Left lung (tissue), 10 donors: ENCODE results near the gene RAI14. TPM values are rescaled to one million over a fixed set of nuclear protein-coding genes. Genes with fewer than 3 reads are reported as not detected.

Experiments used
- ATAC-seq: fragments of 200-7000 bp; cut with Tn5 transposase; one replicate; pipeline ENCODE4 v1.9.1; 2020; ENCODE audit warnings: moderate library complexity
- DNase-seq, 4 donors: peaks; one replicate each; pipeline ENCODE4 v3.0.0-alpha.2; 2013 to 2020
- H3K27ac ChIP-seq, 2 donors: fragments of 200-600 bp; sonication (generic) in 1 of 2; one replicate each; pipeline versions ENCODE4 v1.5.0 to v1.8.0; 2020 to 2021
- H3K27me3 ChIP-seq, 2 donors: fragments of 200-600 bp; sonication (generic) in 1 of 2; one replicate each; pipeline versions ENCODE4 v1.5.0 to v1.8.0; 2020 to 2021
- H3K36me3 ChIP-seq, 2 donors: fragments of 200-600 bp; sonication (generic) in 1 of 2; one replicate each; pipeline versions ENCODE4 v1.5.0 to v1.8.0; 2020 to 2021
- H3K4me1 ChIP-seq, 2 donors: fragments of 200-600 bp; one replicate each; pipeline ENCODE4 v1.8.0; 2021
- H3K4me3 ChIP-seq, 2 donors: fragments of 200-600 bp; sonication (generic) in 1 of 2; one replicate each; pipeline versions ENCODE4 v1.5.0 to v1.8.0; 2020 to 2021; ENCODE audit warnings: mild to moderate bottlenecking in 1 of 2
- H3K9me3 ChIP-seq, 2 donors: fragments of 200-600 bp; sonication (generic) in 1 of 2; one replicate each; pipeline versions ENCODE4 v1.5.0 to v1.8.0; 2020 to 2021
- intact Hi-C, 2 donors: fragments of 100-400 bp; cut with DNase I; formaldehyde crosslinking; loops; one replicate each; pipeline versions ENCODE4 v1.11.2 to v1.14.2; 2022
- polyA plus RNA-seq, 6 donors: library from polyadenylated mRNA; unstranded; fragments of 120-200 nt; gene quantifications; one replicate each; pipeline ENCODE4 v1.2.1, GENCODE V29; 2013; ENCODE audit not compliant: insufficient read length in 6 of 6
- total RNA-seq, 2 donors: library from RNA; stranded (reverse); fragmentation: NEBNext Ultra II Directional; extraction: Animal tissue kit (Norgen Biotek cat#: 25700); gene quantifications; one replicate each; pipeline ENCODE4 v1.2.1, GENCODE V29; 2021
- TF ChIP-seq, protein P1 (sequence below), 2 donors: fragments of 200-600 bp; sonication (generic) in 1 of 2; IDR thresholded peaks; one replicate each; pipeline versions ENCODE4 v1.5.0 to v1.8.0; 2021; ENCODE audit warnings: antibody characterized with exemption in 2 of 2
- donor health status: DM: no; HTN: yes; CAD: no.
- donor health status: DM: no; HTN: no; CAD: no.

RAI14 gene
- total and polyA plus RNA-seq, 8 donors = 48.4 to 109 (median 53.8) TPM

DNA sequence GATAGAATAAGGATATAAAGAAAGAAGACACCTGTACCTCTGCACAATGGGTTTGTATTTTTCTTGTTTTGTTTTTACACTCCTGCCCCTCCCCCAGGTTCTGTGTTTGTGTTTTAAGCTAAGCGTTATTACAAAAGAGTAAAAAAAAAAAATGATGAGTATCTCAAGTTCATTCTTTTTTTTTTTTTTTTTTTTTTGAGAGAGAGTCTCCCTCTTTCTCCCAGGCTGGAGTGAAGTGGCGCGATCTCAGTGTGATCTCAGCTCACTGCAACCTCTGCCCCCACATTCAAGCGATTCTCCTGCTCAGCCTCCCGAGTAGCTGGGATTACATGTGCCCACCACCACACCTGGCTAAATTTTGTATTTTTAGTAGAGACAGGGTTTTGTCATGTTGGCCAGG, 29.4 kb upstream of the RAI14 start:
- TF ChIP-seq, protein P1, sequence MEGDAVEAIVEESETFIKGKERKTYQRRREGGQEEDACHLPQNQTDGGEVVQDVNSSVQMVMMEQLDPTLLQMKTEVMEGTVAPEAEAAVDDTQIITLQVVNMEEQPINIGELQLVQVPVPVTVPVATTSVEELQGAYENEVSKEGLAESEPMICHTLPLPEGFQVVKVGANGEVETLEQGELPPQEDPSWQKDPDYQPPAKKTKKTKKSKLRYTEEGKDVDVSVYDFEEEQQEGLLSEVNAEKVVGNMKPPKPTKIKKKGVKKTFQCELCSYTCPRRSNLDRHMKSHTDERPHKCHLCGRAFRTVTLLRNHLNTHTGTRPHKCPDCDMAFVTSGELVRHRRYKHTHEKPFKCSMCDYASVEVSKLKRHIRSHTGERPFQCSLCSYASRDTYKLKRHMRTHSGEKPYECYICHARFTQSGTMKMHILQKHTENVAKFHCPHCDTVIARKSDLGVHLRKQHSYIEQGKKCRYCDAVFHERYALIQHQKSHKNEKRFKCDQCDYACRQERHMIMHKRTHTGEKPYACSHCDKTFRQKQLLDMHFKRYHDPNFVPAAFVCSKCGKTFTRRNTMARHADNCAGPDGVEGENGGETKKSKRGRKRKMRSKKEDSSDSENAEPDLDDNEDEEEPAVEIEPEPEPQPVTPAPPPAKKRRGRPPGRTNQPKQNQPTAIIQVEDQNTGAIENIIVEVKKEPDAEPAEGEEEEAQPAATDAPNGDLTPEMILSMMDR (IDR thresholded peaks at IDR 0.05) = no peak
- H3K27ac ChIP-seq = no peak overlapping the region
- H3K36me3 ChIP-seq = no peaks in the 10 kb centered on the region
- no peak for DNase-seq
- intact Hi-C loops = no loop called here
- H3K4me1 ChIP-seq = no peaks in the 10 kb centered on the region
- H3K9me3 ChIP-seq = peaks cover 0 to 5% of the 10 kb centered on the region in 2 donors
- H3K27me3 ChIP-seq = no peaks in the 10 kb centered on the region
- no peak for ATAC-seq
- no peak overlapping the region for H3K4me3 ChIP-seq

DNA sequence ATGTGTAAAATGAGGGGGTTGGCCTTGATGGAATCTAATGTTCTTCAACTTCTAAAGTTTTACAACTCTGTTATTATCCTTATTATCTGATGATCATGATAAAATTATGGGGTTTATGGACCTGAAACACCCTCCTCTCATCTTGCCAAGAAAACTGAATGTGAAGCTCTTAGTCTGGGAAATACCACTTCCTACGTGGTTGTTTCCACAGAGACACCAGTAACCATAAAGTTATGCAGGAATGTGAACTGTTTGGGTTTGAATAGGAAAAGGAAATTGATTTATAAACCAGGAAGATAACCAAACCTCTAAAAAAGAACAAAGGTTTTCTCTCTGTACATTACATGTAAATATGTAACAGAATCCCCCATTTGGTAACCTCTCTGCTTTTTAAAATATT, 28.3 kb upstream of the RAI14 start:
- H3K4me3 ChIP-seq = no peak overlapping the region
- intact Hi-C loops = no loop called here

DNA sequence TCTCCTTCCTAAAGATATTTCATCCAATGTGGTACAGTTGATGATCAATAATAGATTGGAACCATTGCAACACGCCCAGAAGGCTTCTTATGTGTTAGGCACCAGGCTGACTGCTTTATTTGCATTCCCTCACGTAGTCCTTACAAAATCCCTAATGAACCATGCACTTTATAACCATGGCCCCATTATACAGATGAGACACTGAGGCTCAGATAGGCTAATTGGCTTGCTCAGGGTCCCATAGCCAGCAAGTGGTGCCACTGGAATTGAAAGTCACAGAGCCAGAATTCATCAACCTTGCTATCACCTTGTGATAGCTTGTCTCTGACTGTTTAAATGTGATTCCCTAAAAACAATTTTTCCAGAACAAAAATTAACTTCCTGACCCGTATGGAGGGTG, 27.8 kb upstream of the RAI14 start:
- DNase-seq = no peak
- Histone ChIP-seq H3K27me3 (no peaks in the 10 kb centered on the region), H3K4me3 (no peak overlapping the region), H3K36me3 (no peaks in the 10 kb centered on the region), H3K9me3 (peaks cover 0 to 5% of the 10 kb centered on the region in 2 donors), H3K27ac (no peak overlapping the region), H3K4me1 (no peaks in the 10 kb centered on the region)
- intact Hi-C loops = no loop called here
- ATAC-seq = no peak
- TF ChIP-seq, protein P1 (IDR thresholded peaks at IDR 0.05) = no peak

More for the DNA sequence above, 28.3 kb upstream of the RAI14 start:
- TF ChIP-seq, protein P1 (IDR thresholded peaks at IDR 0.05) = no peak
- DNase-seq = no peak
- no peaks in the 10 kb centered on the region for H3K4me1 ChIP-seq
- H3K9me3 ChIP-seq = peaks cover 0 to 5% of the 10 kb centered on the region in 2 donors
- peak overlapping the region; percentile 2 to 28 for H3K27ac ChIP-seq
- H3K27me3 ChIP-seq = no peaks in the 10 kb centered on the region
- no peak for ATAC-seq
- no peaks in the 10 kb centered on the region for H3K36me3 ChIP-seq

DNA sequence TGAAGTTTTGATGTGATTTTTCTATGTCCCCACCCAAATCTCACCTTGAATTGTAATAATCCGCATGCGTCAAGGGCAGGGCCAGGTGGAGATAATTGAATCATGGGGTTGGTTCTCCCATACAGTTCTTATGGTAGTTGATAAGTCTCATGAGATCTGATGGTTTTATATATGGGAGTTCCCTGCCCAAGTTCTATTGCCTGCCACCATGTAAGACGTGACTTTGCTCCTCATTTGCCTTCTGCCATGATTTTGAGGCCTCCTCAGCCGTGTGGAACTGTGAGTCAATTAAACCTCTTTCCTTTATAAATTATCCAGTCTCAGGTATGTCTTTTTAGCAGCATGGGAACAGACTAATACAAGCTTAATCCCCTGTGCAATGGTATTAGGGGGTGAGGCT, 25.5 kb upstream of the RAI14 start:
- peaks cover 0 to 5% of the 10 kb centered on the region in 2 donors for H3K9me3 ChIP-seq
- DNase-seq = no peak
- no peaks in the 10 kb centered on the region for H3K36me3 ChIP-seq
- no peaks in the 10 kb centered on the region for H3K4me1 ChIP-seq
- no peaks in the 10 kb centered on the region for H3K27me3 ChIP-seq
- no peak overlapping the region for H3K27ac ChIP-seq
- TF ChIP-seq, protein P1 (IDR thresholded peaks at IDR 0.05) = no peak
- no peak for ATAC-seq
- H3K4me3 ChIP-seq = no peak overlapping the region
- intact Hi-C loops = no loop called here

DNA sequence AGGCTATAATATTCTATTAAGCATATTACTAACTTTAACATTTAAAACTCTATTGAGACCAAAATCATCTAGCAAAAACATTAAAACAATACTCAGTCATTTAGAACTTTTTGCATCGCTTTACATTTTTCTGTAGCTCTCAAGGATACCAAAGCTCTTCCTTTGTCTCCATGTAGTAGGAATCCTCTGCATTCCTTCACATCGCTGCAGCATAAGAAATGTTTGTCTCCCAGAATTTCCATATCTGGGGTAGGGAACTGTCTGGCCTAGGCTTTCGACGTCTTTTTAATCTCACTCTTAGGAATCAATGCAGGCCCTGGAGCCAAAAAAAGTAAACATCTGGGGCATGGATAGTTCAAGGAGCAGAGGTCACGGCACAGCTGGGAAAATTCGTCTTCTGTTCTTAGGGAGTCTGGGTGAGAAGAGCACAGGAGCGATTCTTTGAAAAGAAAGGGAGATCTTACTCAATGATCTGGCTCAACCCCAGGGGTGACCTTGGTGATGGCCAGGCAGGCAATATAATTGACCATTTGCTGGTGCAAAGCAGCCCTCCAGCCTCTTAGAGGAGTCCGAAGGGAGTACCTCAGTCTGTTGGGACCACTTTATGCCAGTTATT, 23.2 kb upstream of the RAI14 start:
- Histone ChIP-seq H3K36me3 (no peaks in the 10 kb centered on the region), H3K4me3 (no peak overlapping the region), H3K4me1 (no peaks in the 10 kb centered on the region), H3K27ac (no peak overlapping the region), H3K27me3 (no peaks in the 10 kb centered on the region), H3K9me3 (peaks cover 0 to 5% of the 10 kb centered on the region in 2 donors)
- TF ChIP-seq, protein P1 (IDR thresholded peaks at IDR 0.05) = no peak
- intact Hi-C loops = no loop called here
- no peak for ATAC-seq
- DNase-seq = no peak
